GM19043 (cell line): ENCODE results near the gene LAMA2.
"Not testable (repeated sequence)": the region's sequence is repeated elsewhere in the genome, so short reads cannot be mapped to it uniquely, and the experiment has no call there.

Experiments used
- ATAC-seq: cut with Tn5 transposase; IDR thresholded peaks from one replicate; pipeline ENCODE4 v1.9.1; 2021; ENCODE audit warnings: low read depth; ENCODE audit not compliant: unreplicated experiment

LAMA2 gene

DNA sequence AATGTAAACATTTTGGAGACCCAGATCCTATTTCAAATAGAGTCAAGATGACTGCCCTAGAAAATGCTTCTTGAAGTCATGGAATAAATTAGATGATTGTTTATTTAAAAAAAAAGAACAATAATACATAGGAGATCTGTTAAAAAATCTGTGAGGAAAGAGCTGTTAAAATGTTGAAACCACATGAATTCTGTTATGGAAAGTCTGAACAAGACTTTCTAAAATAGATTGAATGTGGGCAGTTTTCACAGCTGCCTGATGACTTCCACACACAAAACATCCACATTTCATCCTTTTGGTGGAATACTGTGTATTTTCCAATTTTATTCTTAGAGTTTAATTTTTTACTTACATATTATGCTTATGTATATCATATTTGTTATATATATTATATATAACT is 186.1 kb downstream of the LAMA2 start:
- no peak for ATAC-seq

DNA sequence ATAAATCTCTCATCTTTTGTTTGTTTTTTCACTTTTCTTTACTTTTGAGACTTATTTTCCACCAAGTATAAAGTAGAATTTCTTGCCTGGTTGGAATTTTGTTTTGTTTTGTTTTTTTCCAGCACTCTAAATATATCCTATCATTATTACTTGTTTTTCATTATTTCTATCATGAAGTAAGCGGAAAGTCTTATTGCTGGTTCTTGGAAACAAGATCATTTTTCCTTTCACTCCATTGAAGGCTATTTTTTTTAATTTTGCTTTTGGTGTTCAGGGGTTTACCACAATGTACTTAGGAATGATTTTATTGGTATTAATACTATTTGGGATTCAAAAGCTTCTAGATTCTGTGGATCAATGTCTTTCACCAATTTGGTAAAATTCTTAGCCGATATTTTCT is 190.1 kb downstream of the LAMA2 start:
- ATAC-seq: no peak

DNA sequence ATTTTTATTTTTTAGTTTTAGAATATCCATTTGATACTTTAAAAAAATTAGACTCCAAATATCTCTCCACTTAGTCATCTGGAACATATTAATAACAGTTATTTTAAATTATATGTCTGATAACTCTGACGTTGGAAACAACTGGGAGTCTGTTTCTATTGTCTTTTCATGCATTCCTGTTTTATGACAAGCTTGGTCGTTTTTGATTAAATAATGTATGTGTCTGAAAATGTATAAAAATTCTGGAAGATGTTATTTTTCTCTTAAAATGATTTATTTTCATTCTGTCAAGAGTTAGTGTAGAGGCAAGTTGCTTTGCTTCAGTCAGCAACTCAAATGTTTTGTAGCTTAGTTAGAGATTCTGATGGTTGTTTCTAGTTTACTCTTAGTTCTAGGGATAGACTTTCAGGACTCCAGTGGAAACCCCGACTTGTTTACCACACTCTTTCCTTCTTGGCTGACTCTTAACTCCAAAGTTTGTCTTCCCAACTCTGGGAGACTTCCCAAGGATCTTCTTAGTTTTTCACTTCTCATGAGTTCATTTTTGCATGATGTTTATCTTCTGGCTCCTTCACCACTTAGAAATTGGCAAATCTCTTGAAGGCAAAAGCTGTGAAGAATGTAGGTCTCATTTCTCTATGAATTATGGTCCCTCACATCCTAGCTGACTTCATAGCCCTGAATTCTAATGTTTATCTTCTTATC is 190.9 kb downstream of the LAMA2 start:
- ATAC-seq: no peak

DNA sequence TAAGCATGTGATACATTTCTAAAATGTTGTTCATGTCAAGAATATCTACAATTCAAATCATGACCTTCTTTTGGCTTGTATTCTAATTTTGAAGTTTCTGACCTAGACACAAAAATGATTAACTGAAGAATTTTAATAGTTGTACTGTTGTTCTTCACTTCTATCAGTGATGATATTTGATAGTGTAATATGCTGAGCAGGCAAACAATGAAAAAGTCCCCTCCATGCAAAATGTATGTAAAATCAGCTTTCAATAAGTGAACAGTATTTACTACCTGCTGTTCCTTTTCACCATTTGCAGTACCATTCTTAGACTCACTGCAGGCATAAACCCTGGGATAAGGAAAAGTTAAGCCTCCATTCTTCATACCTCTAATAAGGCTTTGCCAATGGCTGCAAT is 201.5 kb downstream of the LAMA2 start:
- no peak for ATAC-seq

DNA sequence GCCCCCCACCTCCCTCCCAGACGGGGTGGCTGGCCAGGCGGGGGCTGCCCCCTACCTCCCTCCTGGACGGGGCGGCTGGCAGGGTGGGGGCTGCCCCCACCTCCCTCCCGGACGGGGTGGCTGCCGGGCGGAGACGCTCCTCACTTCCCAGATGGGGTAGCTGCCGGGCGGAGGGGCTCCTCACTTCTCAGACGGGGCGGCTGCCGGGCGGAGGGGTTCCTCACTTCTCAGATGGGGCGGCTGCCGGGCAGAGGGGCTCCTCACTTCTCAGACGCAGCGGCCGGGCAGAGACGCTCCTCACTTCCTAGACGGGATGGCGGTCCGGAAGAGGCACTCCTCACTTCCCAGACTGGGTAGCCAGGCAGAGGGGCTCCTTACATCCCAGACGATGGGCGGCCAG is 205.5 kb downstream of the LAMA2 start:
- not testable (repeated sequence) for ATAC-seq

DNA sequence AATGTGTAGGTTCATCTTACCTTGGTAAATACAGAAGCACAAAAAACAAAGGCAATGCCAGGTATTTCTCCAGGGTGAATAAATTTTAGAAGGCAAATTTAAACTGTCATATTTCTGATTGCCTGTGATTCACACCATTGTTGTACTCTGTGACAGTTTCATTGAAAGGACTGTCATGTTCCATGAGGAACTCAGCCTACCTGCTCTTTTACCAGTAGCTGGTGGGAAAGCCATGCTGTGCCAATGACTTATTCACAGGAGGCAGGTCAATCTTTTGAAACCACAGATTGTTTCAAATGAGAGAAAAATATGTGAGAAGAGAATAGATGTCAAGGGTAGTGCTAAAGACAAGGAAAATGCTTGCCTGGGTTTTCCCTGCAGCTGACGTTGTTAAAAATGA is 206.4 kb downstream of the LAMA2 start:
- ATAC-seq: no peak

DNA sequence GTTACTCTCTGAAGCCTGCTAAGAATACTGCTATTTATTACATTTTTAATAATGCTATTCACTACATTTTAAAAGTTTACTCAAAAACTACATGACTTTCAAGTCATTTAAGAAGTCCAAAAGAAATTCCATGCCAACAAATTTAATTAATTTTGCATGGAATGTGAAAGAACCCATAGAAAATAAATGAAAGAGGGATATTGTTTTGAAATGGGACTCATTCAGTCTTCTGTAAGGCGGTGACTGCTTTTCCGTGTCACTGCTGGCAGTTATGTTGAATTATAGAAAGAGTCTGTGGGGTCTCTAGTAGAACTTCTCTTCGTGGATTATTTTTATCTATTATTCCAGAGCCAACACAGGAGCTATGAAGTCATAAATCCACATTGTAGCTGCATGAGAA is 211.2 kb downstream of the LAMA2 start:
- no peak for ATAC-seq

DNA sequence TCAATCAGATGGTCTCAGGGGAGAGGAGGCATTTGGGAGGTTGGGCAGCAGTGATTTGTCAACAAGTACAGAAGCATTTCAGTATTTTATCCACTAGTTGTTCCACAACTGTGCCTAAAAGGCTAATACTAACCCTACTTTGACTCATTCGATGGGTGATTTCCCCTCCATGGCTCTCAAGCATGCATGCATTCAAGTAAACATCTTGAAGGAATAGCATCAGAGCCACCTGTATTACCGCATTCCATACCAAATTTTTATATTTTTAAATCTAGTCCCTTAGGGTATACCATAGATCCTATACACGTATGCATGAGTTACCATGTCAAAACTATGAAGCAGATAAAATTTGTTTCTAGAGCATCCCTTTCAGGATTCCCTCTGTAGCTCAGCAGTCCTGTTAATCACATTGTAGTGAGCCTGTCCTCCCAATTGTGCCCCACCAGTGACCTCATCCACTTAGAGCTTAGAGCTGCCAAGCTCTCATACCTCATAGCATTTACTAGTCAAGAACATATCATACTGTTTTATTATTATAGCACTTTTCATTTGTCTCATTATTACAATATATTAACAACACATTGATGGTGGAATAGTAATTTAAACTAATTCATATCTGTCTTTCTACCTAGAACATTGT is 213.8 kb downstream of the LAMA2 start:
- ATAC-seq: no peak

DNA sequence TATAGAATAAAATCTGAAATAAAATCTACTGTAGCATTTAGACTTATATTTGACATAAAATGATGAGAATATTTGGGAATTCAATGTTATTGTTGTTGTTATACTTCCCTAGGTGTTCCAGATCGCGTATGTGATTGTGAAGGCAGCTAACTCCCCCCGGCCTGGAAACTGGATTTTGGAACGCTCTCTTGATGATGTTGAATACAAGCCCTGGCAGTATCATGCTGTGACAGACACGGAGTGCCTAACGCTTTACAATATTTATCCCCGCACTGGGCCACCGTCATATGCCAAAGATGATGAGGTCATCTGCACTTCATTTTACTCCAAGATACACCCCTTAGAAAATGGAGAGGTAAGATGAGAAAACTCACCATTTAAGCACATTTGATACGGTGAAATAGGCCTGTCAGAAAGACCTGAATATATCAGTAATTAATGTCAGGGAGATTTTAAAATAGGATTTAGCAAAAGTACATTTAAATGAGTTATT is 215.2 kb downstream of the LAMA2 start:
- ATAC-seq: no peak

DNA sequence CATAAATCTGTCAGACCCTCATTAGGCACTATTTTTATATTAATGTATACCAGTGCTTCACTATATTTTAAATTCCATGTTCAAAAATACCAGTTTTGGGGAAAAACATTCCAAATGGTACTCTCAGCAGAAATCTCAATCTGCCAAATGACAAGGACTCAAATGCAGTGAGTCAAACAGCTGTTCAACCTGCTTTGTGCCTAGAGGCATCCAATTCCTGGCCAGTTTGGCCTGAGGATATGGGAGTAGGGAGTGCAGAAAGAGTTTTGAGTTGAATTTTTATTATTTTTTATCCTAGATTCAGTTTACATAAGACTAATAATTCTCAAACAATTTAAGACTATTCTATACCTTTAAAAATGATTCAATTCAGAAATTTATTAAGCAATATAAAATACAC is 216.8 kb downstream of the LAMA2 start:
- ATAC-seq: no peak

DNA sequence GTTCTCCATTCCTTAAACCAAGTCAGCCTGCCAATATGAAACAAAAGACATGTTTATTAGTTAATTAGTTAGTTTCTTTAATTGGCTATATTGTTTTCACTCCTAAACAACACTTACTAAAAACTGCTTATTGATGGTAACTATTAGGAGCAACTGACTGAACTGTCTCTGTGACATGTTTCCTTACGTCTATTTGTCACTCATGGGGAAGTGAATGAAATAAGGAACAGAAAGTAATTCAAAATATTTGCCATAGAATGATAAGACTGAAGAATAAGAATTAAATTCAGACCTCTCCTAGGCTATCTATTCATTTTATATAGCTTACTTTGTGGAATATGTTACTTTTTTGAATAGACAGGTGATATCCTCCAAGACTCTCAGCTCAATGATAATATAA is 217.2 kb downstream of the LAMA2 start:
- ATAC-seq: no peak

DNA sequence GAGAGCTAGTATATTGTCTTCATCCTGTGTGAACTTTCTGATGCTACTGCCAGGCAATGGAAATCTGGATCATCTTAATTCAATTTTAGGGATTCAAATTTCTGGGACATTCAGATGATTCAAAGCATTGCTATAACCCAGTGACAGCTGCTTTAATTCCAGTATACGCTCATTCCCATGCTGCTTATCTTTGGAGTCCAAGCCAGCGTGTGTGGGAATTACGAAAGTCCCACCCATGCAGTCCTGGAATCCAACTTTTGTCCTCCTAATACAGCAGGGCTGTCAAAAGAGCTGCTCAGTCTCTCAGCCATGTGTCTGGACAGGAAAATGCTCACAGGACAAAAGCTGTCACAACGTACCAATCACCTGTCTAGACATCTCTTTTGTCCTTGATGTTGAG is 219.8 kb downstream of the LAMA2 start:
- no peak for ATAC-seq

DNA sequence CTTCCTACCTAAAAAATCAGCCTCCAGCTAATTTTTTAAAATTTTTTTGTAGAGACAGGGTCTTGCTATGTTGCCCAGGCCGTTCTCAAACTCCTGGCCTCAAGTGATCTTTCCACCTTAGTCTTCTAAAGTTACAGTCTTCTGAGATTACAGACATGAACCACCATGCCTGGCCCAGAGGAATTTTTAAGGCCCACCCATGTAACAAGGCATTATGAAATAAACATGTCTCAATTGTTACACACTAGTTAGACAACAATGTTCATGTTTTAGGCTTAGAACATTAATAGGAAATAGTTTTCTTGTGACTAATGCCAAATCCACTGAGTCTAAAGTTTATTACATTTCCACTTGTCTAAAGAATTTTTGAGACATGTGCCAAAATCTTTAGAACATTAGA is 221.2 kb downstream of the LAMA2 start:
- no peak for ATAC-seq

DNA sequence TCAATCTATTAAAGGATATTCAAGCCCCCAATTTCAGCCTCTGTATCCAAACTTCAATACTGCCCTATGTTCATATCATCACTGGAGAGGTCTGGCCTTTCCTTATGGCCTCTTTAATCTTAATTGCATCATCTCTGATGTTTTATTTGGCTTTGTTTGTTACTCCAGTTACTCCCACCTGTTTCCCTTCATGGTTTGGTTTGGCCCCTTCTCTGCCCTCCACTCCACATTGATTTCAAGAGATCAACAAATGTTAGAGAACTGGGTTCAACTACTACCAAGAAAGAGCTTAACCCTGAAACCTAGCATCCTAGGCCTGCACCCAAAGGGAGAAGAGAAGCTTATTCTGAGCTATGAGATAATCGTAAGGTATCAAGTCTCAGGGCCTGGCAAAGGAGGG is 221.6 kb downstream of the LAMA2 start:
- no peak for ATAC-seq

DNA sequence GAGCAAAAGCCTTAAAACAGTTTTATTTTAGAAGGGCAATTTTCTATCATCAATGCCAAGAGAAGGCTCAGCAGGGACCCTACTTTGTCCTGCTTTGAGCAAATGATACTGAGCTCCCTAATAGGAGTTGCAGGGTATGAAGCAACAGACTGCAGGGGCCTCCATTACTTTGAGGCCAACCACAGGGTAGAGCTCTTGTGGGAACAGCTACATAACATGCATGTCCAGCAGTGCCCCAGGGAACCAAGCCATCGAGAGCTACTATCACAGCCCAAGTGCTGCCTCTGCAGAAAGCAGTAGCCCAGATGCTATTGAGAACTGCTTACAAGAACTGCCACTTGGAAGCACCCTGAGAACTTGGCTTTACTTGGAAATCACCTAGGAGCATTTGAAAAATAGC is 222.1 kb downstream of the LAMA2 start:
- ATAC-seq: no peak

DNA sequence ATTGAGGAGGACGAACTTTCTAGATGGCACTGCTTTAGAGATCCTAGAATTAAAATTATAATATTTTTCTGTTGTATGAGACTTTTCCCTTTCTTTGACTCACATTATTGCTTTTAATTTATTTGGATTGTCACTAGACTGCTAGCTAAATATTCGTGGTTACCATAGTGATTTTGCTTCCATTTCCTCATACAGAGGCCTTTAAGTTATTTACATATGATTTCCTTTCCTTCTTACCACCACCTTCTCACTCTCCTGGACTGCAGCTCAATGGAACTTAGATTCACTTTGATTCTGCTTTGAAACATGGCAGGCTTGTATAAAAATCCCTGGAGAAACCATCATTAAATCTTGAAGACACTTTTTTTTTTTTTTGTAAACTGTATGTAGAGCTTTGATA is 222.9 kb downstream of the LAMA2 start:
- ATAC-seq: no peak

DNA sequence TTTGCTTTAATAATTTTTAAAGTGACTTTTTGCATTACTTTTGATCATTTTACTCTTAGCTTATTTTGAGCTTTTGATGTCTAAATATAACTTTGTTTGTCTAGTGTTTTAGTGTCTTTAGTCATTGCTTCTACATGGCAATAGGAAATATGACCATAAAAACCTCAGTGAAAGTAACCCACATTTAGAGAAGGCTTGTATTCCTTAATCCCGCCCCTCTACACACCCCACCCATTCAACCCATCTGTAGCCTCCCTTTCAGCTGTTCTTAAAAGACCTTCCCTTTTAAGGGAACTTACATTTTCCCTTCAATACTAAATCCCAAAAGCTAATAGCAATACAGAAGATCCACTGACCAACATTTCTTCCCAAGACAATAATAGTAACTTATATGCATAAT is 225.4 kb downstream of the LAMA2 start:
- ATAC-seq: no peak

DNA sequence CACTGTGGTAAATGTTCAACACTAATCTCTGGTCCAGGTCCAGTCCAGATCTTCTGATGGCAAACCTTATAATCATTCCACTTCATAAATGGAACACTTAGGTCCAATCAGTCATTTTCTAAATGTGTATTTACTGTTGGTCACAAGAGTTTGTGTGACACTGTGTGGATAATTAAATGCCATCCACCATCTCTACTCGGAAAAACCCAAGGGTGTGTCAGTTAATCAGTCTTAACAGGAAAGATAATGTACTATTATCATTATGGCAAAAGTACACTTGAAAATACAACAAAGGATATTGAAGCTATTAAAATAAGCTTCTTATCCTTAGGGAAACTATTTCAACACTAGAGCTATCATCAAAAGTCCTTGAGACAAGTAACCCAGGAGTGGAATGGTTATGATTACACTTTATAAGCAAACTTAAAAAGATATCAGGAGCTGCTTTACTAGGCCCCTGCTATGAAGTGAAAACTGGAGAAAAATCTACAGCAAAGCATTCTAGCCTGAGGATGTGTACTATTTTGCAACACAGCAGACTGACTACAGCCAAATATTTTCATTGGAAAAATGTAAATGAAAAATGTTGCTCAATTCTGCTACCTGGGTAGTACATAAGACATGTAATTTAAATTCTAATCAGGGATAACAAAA is 227.9 kb downstream of the LAMA2 start:
- no peak for ATAC-seq

DNA sequence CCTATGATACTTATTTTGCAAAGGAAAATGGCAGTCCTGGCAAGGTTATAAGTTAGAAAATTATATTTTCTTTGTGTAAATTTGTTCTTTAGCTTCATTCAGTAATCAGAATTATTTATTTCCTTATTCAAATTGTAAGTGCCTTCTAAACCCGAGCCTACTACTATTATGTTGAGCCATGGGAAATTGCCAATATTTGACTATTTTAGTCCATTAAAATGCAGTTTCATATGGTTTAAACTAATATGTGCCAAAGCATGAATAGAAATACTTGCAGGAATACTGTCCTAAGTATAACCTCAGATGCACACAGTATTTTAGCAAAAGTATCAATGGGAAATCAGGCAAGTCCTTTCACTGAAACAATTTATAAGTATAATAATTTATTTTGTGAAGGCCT is 228.4 kb downstream of the LAMA2 start:
- no peak for ATAC-seq

DNA sequence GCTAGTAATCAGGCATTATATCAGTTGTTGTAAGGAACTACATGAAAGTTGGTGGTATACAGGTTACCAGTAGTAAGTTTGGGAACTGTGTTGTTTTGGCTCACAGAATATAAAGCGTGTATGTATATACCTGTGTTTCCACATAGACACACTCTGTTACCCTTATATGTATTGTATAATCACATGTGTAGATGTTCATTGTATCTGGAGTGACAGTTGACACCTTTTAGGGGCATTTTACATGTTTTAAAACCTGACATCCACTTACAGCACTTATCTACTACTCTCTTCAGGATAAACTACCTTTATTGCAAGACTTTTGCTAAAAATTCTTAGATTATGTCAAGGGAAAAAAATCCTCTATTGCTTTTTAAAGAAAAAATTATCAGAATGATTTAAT is 228.9 kb downstream of the LAMA2 start:
- no peak for ATAC-seq

DNA sequence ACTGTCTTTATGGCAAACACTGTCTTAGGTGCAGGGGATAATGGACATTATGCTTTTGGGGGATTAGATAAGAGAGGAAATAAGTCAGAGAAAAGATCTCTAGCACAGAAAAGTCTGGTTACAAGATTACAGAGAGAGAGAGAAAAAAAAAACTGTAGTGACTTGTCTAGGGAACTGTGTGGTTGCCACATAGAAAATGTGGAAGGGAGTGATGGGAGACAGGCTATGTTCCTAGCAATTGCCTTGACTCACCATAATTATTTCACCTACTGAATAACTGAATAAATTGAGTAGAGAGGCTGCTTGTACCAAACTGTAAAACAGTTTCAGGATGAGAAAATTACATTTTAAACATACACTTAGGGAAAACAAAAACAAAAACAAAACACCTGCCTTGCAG is 229.7 kb downstream of the LAMA2 start:
- ATAC-seq: no peak

DNA sequence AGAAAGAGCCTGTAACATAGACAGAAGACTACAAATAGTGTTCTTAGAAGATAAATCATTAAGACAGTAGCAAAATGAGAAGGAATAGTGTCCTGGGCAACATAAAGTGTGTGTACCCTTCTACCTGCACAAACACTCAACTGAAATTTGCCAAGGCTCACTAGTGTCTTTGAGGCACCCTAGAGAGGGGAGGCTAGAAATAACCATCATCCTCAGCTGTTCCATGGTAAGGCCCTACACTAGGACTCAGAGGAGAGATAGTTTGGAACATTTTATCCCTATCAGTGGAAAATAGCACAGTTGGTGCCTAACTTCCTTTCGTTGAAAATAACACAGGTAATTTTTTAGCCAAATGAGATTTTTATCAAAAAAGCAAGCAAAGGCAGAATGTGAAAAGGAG is 230.7 kb downstream of the LAMA2 start:
- ATAC-seq: no peak
